NT2/D1 (cell line): Measurements from ENCODE around the gene AOC3.

Source experiments
- DNase-seq: peaks from one replicate; pipeline ENCODE4 v3.0.0-alpha.2; 2011; ENCODE audit warnings: low read depth, low spot score
- H3K27me3 ChIP-seq: 2 replicates; pipeline ENCODE4 v1.6.0; 2011; ENCODE audit warnings: mild to moderate bottlenecking; ENCODE audit not compliant: insufficient read length, insufficient read depth
- H3K36me3 ChIP-seq: 2 replicates; pipeline ENCODE4 v1.6.1; 2011; ENCODE audit warnings: mild to moderate bottlenecking, low read length, mixed read lengths; ENCODE audit not compliant: insufficient read depth, insufficient read length
- H3K4me1 ChIP-seq: 2 replicates; pipeline ENCODE4 v1.5.1; 2011; ENCODE audit not compliant: insufficient read depth, insufficient read length
- H3K4me3 ChIP-seq: 2 replicates; pipeline ENCODE4 v1.5.1; 2011; ENCODE audit warnings: low read depth; ENCODE audit not compliant: insufficient read length
- H3K9ac ChIP-seq: 2 replicates; pipeline ENCODE4 v1.6.0; 2011; ENCODE audit warnings: low read depth; ENCODE audit not compliant: insufficient read length
- H3K9me3 ChIP-seq: 2 replicates; pipeline ENCODE4 v1.5.1; 2011; ENCODE audit warnings: mild to moderate bottlenecking, low read length; ENCODE audit not compliant: insufficient read depth
- SUZ12 ChIP-seq: IDR thresholded peaks from 2 replicates; pipeline ENCODE4 v1.6.1; 2011; ENCODE audit not compliant: insufficient read length, insufficient read depth; ENCODE audit errors: extremely low read depth
- YY1 ChIP-seq: IDR thresholded peaks from 2 replicates; pipeline ENCODE4 v1.6.1; 2011; ENCODE audit not compliant: insufficient read length, insufficient read depth
- ZNF274 ChIP-seq: IDR thresholded peaks from 2 replicates; pipeline ENCODE4 v1.6.1; 2011; ENCODE audit warnings: mild to moderate bottlenecking, low read depth, low read length

Gene AOC3

GRCh38 chr17:42844761-42845555, 6.0 kb upstream of the AOC3 start:
- H3K9ac ChIP-seq, result no peak overlapping the region
- H3K9me3 ChIP-seq, result no peaks in the 10 kb centered on the region
- no peak for DNase-seq
- no peaks in the 10 kb centered on the region for H3K4me1 ChIP-seq
- H3K27me3 ChIP-seq, result no peaks in the 10 kb centered on the region
- TF ChIP-seq YY1 (no peak), ZNF274 (no peak), SUZ12 (no peak)
- peaks cover 60% of the 10 kb centered on the region for H3K36me3 ChIP-seq
- H3K4me3 ChIP-seq, result no peak overlapping the region

GRCh38 chr17:42845556-42845917, 5.5 kb upstream of the AOC3 start:
- Histone ChIP-seq H3K9me3 (no peaks in the 10 kb centered on the region), H3K4me3 (no peak overlapping the region), H3K27me3 (no peaks in the 10 kb centered on the region), H3K36me3 (peaks cover 56% of the 10 kb centered on the region), H3K9ac (no peak overlapping the region), H3K4me1 (no peaks in the 10 kb centered on the region)
- DNase-seq, result no peak
- TF ChIP-seq SUZ12, result no peak
- no peak for TF ChIP-seq YY1
- TF ChIP-seq ZNF274, result no peak

GRCh38 chr17:42845918-42846593, 4.9 kb upstream of the AOC3 start:
- peaks cover 53% of the 10 kb centered on the region for H3K36me3 ChIP-seq
- DNase-seq, result no peak
- H3K9me3 ChIP-seq, result no peaks in the 10 kb centered on the region
- TF ChIP-seq YY1 (no peak), ZNF274 (no peak), SUZ12 (no peak)
- H3K9ac ChIP-seq, result no peak overlapping the region
- H3K4me3 ChIP-seq, result no peak overlapping the region
- H3K27me3 ChIP-seq, result no peaks in the 10 kb centered on the region
- H3K4me1 ChIP-seq, result no peaks in the 10 kb centered on the region

- peaks cover 47% of the 10 kb centered on the region for H3K36me3 ChIP-seq
- H3K9ac ChIP-seq, result no peak overlapping the region
These were observed 4.3 kb upstream of the AOC3 start for GRCh38 chr17:42846594-42847280.

GRCh38 chr17:42848093-42848492, 2.9 kb upstream of the AOC3 start:
- Histone ChIP-seq H3K36me3 (peaks cover 33% of the 10 kb centered on the region), H3K9me3 (no peaks in the 10 kb centered on the region), H3K9ac (no peak overlapping the region), H3K4me1 (no peaks in the 10 kb centered on the region), H3K27me3 (no peaks in the 10 kb centered on the region), H3K4me3 (no peak overlapping the region)
- no peak for TF ChIP-seq YY1
- no peak for TF ChIP-seq ZNF274
- TF ChIP-seq SUZ12, result no peak
- DNase-seq, result no peak

More at GRCh38 chr17:42846594-42847280, 4.3 kb upstream of the AOC3 start:
- no peaks in the 10 kb centered on the region for H3K9me3 ChIP-seq
- H3K4me1 ChIP-seq, result no peaks in the 10 kb centered on the region
- H3K4me3 ChIP-seq, result no peak overlapping the region
- DNase-seq, result no peak
- H3K27me3 ChIP-seq, result no peaks in the 10 kb centered on the region
- no peak for TF ChIP-seq SUZ12
- TF ChIP-seq YY1, result no peak
- no peak for TF ChIP-seq ZNF274

GRCh38 chr17:42849031-42849430, 2.0 kb upstream of the AOC3 start:
- Histone ChIP-seq H3K4me3 (no peak overlapping the region), H3K9ac (no peak overlapping the region), H3K9me3 (no peaks in the 10 kb centered on the region), H3K27me3 (no peaks in the 10 kb centered on the region), H3K4me1 (no peaks in the 10 kb centered on the region), H3K36me3 (peaks cover 24% of the 10 kb centered on the region)
- no peak for TF ChIP-seq YY1
- no peak for TF ChIP-seq ZNF274
- no peak for TF ChIP-seq SUZ12
- no peak for DNase-seq
